A549 (cell line): ENCODE data around the gene PTPN9. TPM values are rescaled to one million over a fixed set of nuclear protein-coding genes. Genes with fewer than 3 reads are reported as not detected.
"Not testable (repeated sequence)": the region's sequence is repeated elsewhere in the genome, so short reads cannot be mapped to it uniquely, and the experiment has no call there.

Source experiments
- ATAC-seq, 2 experiments: fragments of 200-7000 bp in 1 of 2; fragments of >200 bp in 1 of 2; cut with Nextera tagmentation in 1 of 2; cut with Tn5 transposase in 1 of 2; 3 replicates each; pipeline versions ENCODE4 v1.8.0 to v1.9.1; 2018 to 2020; ENCODE audit warnings: mild to moderate bottlenecking in 1 of 2, moderate library complexity in 1 of 2
- CTCF ChIA-PET: fragments of 300-600 bp; sonication (Branson Sonifier 250); formaldehyde crosslinking; extraction: SDS; loops from one replicate; lab custom pipeline; 2021; ENCODE audit warnings: antibody characterized with exemption, inconsistent platforms; lab: Yijun Ruan, JAX
- POLR2A ChIA-PET: fragments of 350-600 bp; formaldehyde crosslinking; extraction: SDS; loops from one replicate; lab custom pipeline; 2021; ENCODE audit warnings: antibody characterized with exemption, inconsistent platforms; lab: Yijun Ruan, JAX
- DNase-seq, 2 experiments: peaks; one replicate each; pipeline versions ENCODE4 v3.0.0 to v3.0.0-alpha.2; 2011 to 2016; ENCODE audit warnings: low read depth in 1 of 2, low spot score in 1 of 2
- FAIRE-seq: peaks from 2 replicates; lab custom pipeline; 2011; peaks lifted over from hg19 to GRCh38; lab: Jason Lieb, UNC
- H3K27ac ChIP-seq, 2 experiments: fragments of >200 bp; sonication (Bioruptor Twin); formaldehyde crosslinking; 3 replicates each; pipeline ENCODE4 v1.5.1; 2016 to 2017
- H3K4me1 ChIP-seq: fragments of >200 bp; sonication (Bioruptor Twin); formaldehyde crosslinking; 3 replicates; pipeline ENCODE4 v1.6.1; 2016
- H3K4me2 ChIP-seq: fragments of >200 bp; sonication (Bioruptor Twin); formaldehyde crosslinking; 3 replicates; pipeline ENCODE4 v1.6.1; 2016
- H3K4me3 ChIP-seq: fragments of >200 bp; sonication (Bioruptor Twin); formaldehyde crosslinking; 3 replicates; pipeline ENCODE4 v1.5.1; 2016
- H3K9me3 ChIP-seq: fragments of >200 bp; sonication (Bioruptor Twin); formaldehyde crosslinking; 3 replicates; pipeline ENCODE4 v1.6.1; 2016
- BHLHE40 ChIP-seq: IDR thresholded peaks from 2 replicates; pipeline ENCODE4 v1.6.1; 2012; ENCODE audit warnings: low read depth, low read length, inconsistent platforms
- CBX2 ChIP-seq: fragments of 200-600 bp; sonication (generic); IDR thresholded peaks from 2 replicates; pipeline ENCODE4 v1.6.1; 2016; ENCODE audit warnings: low read depth, mild to moderate bottlenecking, borderline replicate concordance
- CBX8 ChIP-seq: fragments of 200-600 bp; sonication (generic); IDR thresholded peaks from 2 replicates; pipeline ENCODE4 v1.6.1; 2016
- EHMT2 ChIP-seq: fragments of 200-600 bp; sonication (generic); IDR thresholded peaks from 2 replicates; pipeline ENCODE4 v1.6.1; 2016; ENCODE audit warnings: antibody characterized with exemption, low read depth, mild to moderate bottlenecking, moderate library complexity
- FOSL2 ChIP-seq, 2 experiments: fragments of 450-650 bp in 1 of 2; fragments of >200 bp in 1 of 2; sonication (Bioruptor Twin) in 1 of 2; formaldehyde crosslinking; IDR thresholded peaks; 2 replicates each; pipeline versions ENCODE4 v1.5.0 to v1.6.1; 2016 to 2020; ENCODE audit warnings: mild to moderate bottlenecking in 1 of 2, moderate library complexity in 1 of 2
- JUN ChIP-seq, 2 experiments: fragments of >200 bp; sonication (Bioruptor Twin); formaldehyde crosslinking; IDR thresholded peaks; 2 replicates in 1 of 2; 3 replicates in 1 of 2; pipeline ENCODE4 v1.6.1; 2016 to 2017
- JUNB ChIP-seq: fragments of >200 bp; sonication (Bioruptor Twin); formaldehyde crosslinking; IDR thresholded peaks from 2 replicates; pipeline ENCODE4 v1.6.1; 2016
- MAFK ChIP-seq: fragments of 450-650 bp; IDR thresholded peaks from 2 replicates; pipeline ENCODE4 v1.6.1; 2014; ENCODE audit not compliant: partially characterized antibody
- MAX ChIP-seq: IDR thresholded peaks from 2 replicates; pipeline ENCODE4 v1.6.1; 2012
- MAZ ChIP-seq: fragments of 150-350 bp; IDR thresholded peaks from 2 replicates; pipeline ENCODE4 v1.6.1; 2014; ENCODE audit warnings: antibody characterized with exemption, low read depth, low read length, borderline replicate concordance
- POLR2A ChIP-seq: IDR thresholded peaks from 2 replicates; pipeline ENCODE4 v1.6.1; 2012; ENCODE audit warnings: mild to moderate bottlenecking, low read length
- POLR2AphosphoS2 ChIP-seq: conservative IDR thresholded peaks from 2 replicates; pipeline ENCODE4 v1.6.1; 2012; ENCODE audit warnings: low read length, improper control_type of control experiment, inconsistent platforms
- RAD21 ChIP-seq, 2 experiments: fragments of >200 bp in 1 of 2; sonication (Bioruptor Twin) in 1 of 2; formaldehyde crosslinking in 1 of 2; IDR thresholded peaks in 1 of 2; conservative IDR thresholded peaks in 1 of 2; 2 replicates in 1 of 2; 3 replicates in 1 of 2; pipeline ENCODE4 v1.6.1; 2012 to 2018; ENCODE audit warnings: inconsistent platforms in 1 of 2
- RARB ChIP-seq: fragments of 250-450 bp; sonication (Bioruptor Pico); IDR thresholded peaks from 2 replicates; pipeline ENCODE4 v1.8.0; 2021; ENCODE audit warnings: mild to moderate bottlenecking, moderate library complexity
- RFX5 ChIP-seq: fragments of 450-650 bp; IDR thresholded peaks from 2 replicates; pipeline ENCODE4 v1.7.1; 2014; ENCODE audit warnings: antibody characterized with exemption, mild to moderate bottlenecking, moderate library complexity
- TFCP2L1 ChIP-seq: fragments of 250-450 bp; sonication (Bioruptor Pico); IDR thresholded peaks from 2 replicates; pipeline ENCODE4 v1.5.0; 2021; ENCODE audit warnings: mild to moderate bottlenecking
- WGBS: methylation state at CpG from one replicate; pipeline ENCODE4 v1.1.6; 2017; ENCODE audit errors: missing lambda C conversion rate; 5-methylcytosine and 5-hydroxymethylcytosine counted together
- polyA plus RNA-seq, 4 experiments: library from polyadenylated mRNA; depleted of rRNA in 3 of 4; stranded (reverse); fragments of >200 nt; fragmentation: RNase III in 1 of 4; extraction: RNeasy Plus Mini Kit Qiagen cat#74134 plus additional on column Dnase treatment in 1 of 4; gene quantifications; 2 replicates in 3 of 4; 3 replicates in 1 of 4; pipeline ENCODE4 v1.2.3, GENCODE V29; 2011 to 2017
- TF ChIP-seq, protein P1 (sequence below): fragments of >200 bp; sonication (Bioruptor Twin); formaldehyde crosslinking; IDR thresholded peaks from 3 replicates; pipeline ENCODE4 v1.6.1; 2016
- TF ChIP-seq, protein P2 (sequence below): fragments of 450-650 bp; IDR thresholded peaks from 2 replicates; pipeline ENCODE4 v1.6.1; 2014; ENCODE audit warnings: antibody characterized with exemption
- TF ChIP-seq, protein P3 (sequence below): fragments of 250-450 bp; sonication (Bioruptor Pico); IDR thresholded peaks from 2 replicates; pipeline ENCODE4 v1.5.0; 2020; ENCODE audit warnings: low read depth, mild to moderate bottlenecking, moderate library complexity
- TF ChIP-seq, protein P4 (sequence below): IDR thresholded peaks from 2 replicates; pipeline ENCODE4 v1.6.1; 2012

PTPN9 gene
- polyA plus RNA-seq, 2 of the 4 experiments (the other 2 are of a cell fraction), result 29.5 to 60.2 TPM

DNA sequence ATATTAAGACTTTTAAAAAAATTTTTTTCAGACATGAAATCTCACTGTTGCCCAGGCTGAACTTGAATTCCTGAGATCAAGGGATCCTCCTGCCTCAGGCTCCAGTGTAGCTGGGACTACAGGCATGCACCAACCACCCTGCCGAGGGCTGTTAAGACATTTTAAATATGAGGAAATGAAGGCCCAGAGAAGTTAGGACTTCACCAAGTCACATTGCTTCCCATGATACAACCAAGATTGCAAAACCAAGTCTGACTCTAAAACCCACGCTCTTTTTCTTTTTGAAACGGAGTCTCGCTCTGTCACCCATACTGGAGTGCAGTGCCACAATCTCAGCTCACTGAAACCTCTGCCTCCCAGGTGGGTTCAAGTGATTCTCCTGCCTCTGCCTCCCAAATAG, 28.0 kb downstream of the PTPN9 start:
- WGBS, result 92% methylated on average over 4 of the region's 4 CpGs
- CTCF ChIA-PET, result interaction anchor here (1.3 to 1.5 kb wide), 2 partner anchors 18 to 46 kb away, joined by 3 to 4 read pairs; no protein-coding TSS in a partner anchor
- TF ChIP-seq CBX8, result no peak
- TF ChIP-seq EHMT2, result no peak
- no peak for TF ChIP-seq BHLHE40
- TF ChIP-seq MAZ, result no peak
- no peak for TF ChIP-seq POLR2A
- no peak for TF ChIP-seq MAFK
- TF ChIP-seq CBX2, result no peak
- TF ChIP-seq, all 56 proteins: peak for 0
- no peak for DNase-seq
- POLR2A ChIA-PET, result no interaction called here
- FAIRE-seq, result no peak
- Histone ChIP-seq H3K9me3 (no peaks in the 10 kb centered on the region), H3K27ac (no peak overlapping the region), H3K4me3 (no peak overlapping the region), H3K4me1 (no peaks in the 10 kb centered on the region), H3K4me2 (no peak overlapping the region)
- ATAC-seq, result no peak; a peak in 1 of 6 replicates

DNA sequence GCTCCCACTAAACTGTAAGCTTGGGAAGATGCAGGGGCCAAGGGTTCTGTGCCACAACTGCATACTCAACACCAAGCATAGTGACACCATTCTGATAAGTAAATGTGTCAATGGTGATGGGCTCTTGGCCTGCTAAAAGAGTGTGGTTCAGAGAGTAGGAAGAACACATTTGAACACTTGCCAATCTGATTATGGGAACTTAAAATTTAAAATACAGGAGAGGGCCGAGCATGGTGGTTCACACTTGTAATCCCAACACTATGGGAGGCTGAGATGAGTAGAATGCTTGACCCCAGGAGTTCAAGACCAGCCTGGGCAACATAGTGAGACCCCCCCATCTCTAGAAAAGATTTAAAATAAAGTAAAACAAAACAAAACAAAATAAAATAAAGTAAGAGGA, 34.1 kb downstream of the PTPN9 start:
- 90% methylated on average over 1 of the region's 1 CpG for WGBS
- peak in 1 of 2 experiments; percentile 14; a peak in 1 of 6 replicates for ATAC-seq
- no peak for FAIRE-seq
- CTCF ChIA-PET, result interaction anchor here (0.6 to 2.3 kb wide), 5 partner anchors 10 to 102 kb away, joined by 3 to 21 read pairs (median 7); partner anchors contain the start of gene SNX33
- Histone ChIP-seq H3K4me2 (peak overlapping the region; percentile 49; the same call in 1 of the 3 replicates), H3K27ac (peak overlapping the region in 1 of 2 experiments; percentile 3; a peak in 1 of 6 replicates), H3K4me3 (no peak overlapping the region), H3K9me3 (no peaks in the 10 kb centered on the region), H3K4me1 (peaks cover 37% of the 10 kb centered on the region)
- no peak for TF ChIP-seq MAZ
- TF ChIP-seq, protein P1, sequence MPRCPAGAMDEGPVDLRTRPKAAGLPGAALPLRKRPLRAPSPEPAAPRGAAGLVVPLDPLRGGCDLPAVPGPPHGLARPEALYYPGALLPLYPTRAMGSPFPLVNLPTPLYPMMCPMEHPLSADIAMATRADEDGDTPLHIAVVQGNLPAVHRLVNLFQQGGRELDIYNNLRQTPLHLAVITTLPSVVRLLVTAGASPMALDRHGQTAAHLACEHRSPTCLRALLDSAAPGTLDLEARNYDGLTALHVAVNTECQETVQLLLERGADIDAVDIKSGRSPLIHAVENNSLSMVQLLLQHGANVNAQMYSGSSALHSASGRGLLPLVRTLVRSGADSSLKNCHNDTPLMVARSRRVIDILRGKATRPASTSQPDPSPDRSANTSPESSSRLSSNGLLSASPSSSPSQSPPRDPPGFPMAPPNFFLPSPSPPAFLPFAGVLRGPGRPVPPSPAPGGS, result 0 out of 3 replicates have a peak, but pooled peaks have one; percentile 32
- POLR2A ChIA-PET, result interaction anchor here (1.2 kb wide), 1 partner anchor 81 kb away, joined by 4 read pairs; the partner anchor contains the start of gene SNUPN
- no peak for DNase-seq

DNA sequence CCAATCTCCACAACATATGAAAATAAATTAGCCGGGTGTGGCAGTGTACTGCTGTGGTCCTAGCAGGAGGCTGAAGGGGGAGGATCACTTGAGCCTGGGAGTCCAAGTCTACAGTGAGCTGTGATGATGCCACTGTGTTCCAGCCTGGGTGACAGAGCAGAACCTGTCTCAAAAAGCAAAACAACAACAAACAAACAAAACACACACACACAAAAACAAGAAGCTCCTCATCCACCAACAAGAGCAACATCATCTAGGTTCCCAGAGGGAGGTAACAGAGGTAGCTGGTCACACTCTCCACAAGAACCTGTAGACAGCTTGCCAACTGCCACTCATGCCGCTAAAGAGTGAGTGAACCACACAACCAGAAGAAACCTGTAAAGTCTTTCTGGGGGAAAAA, 34.8 kb downstream of the PTPN9 start:
- 51% methylated on average over 2 of the region's 2 CpGs for WGBS
- no peak overlapping the region for H3K4me3 ChIP-seq
- CTCF ChIA-PET, result interaction anchor here (0.6 to 2.3 kb wide), 7 partner anchors 8 to 103 kb away, joined by 3 to 21 read pairs (median 4); partner anchors contain the start of genes PTPN9 and SNX33

DNA sequence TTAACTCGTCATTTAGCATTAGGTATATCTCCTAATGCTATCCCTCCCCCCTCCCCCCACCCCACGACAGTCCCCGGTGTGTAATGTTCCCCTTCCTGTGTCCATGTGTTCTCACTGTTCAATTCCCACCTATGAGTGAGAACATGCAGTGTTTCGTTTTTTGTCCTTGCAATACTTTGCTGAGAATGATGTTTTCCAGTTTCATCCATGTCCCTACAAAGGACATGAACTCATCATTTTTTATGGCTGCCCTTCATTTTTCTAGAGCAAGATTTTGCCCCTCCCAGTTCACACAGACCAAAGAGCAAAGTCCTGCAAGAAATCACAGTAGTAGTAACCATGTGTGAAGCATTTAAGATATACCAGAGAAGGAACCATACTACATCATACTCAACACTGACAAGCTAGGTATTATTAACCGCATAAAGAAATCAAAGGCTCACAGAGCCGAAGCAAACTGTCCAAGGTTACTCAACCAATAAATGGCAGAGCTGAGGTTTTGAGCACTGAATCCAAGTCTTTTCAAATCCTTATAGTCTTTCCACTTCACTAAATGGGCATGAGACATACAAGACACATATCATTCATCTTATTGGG, 36.1 kb downstream of the PTPN9 start:
- FAIRE-seq, H3K9me3 ChIP-seq, DNase-seq, H3K4me3 ChIP-seq, POLR2A ChIA-PET: not testable (repeated sequence)
- 50% methylated on average over 6 of the region's 6 CpGs for whole genome bisulfite sequencing
- peak overlapping the region; percentile 49 for H3K4me2 ChIP-seq
- peak in 1 of 2 experiments; percentile 16; a peak in 1 of 6 replicates for ATAC-seq
- peak overlapping the region in 1 of 2 experiments; percentile 38; a peak in 1 of 6 replicates for H3K27ac ChIP-seq
- peaks cover 37% of the 10 kb centered on the region for H3K4me1 ChIP-seq
- CTCF ChIA-PET, result interaction anchor here (0.7 to 2.3 kb wide), 7 partner anchors 11 to 97 kb away, joined by 3 to 21 read pairs (median 4); partner anchors contain the start of gene PTPN9

More for the DNA sequence above, 34.8 kb downstream of the PTPN9 start:
- FAIRE-seq (no peak), ATAC-seq (peak; percentile 76 to 77; a peak in 5 of 6 replicates), DNase-seq (no peak)
- Histone ChIP-seq H3K9me3 (no peaks in the 10 kb centered on the region), H3K27ac (peak overlapping the region; percentile 14 to 38; a peak in 2 of 6 replicates), H3K4me1 (peaks cover 37% of the 10 kb centered on the region), H3K4me2 (peak overlapping the region; percentile 49)
- TF ChIP-seq, protein P2, sequence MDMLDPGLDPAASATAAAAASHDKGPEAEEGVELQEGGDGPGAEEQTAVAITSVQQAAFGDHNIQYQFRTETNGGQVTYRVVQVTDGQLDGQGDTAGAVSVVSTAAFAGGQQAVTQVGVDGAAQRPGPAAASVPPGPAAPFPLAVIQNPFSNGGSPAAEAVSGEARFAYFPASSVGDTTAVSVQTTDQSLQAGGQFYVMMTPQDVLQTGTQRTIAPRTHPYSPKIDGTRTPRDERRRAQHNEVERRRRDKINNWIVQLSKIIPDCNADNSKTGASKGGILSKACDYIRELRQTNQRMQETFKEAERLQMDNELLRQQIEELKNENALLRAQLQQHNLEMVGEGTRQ, result no peak
- POLR2A ChIA-PET, result interaction anchor here (1.2 kb wide), 1 partner anchor 81 kb away, joined by 4 read pairs; the partner anchor contains the start of gene SNUPN

DNA sequence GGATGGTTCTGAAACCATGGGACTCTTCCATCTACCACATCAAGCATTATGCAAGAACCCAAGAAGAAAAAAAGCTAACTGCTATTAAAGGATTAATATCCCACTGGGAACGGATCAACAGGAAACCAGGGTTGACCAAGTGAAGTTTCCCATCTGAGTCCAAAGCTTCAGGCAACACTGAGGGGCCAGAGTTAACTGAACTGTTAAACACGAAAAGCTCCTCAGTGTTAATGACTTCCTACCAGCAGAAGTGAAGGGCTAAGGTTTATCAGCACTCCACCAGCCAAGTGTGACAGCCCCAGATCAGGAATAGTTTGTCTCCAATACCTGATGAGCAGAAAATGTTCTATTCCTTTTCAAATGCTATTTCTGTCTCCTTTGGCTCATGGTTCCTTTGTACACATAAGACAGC, 36.7 kb downstream of the PTPN9 start:
- peaks cover 37% of the 10 kb centered on the region for H3K4me1 ChIP-seq
- 72% methylated on average over 2 of the region's 2 CpGs for WGBS
- TF ChIP-seq RARB (CRISPR knock-in tag), result no peak
- no peak for TF ChIP-seq RAD21 (conservative IDR thresholded peaks at IDR 0.05 in 1 of 2, IDR thresholded peaks at IDR 0.05 in 1 of 2)
- no peak for TF ChIP-seq JUN (IDR thresholded peaks at IDR 0.05)
- TF ChIP-seq POLR2AphosphoS2, result no peak
- TF ChIP-seq, protein P3, sequence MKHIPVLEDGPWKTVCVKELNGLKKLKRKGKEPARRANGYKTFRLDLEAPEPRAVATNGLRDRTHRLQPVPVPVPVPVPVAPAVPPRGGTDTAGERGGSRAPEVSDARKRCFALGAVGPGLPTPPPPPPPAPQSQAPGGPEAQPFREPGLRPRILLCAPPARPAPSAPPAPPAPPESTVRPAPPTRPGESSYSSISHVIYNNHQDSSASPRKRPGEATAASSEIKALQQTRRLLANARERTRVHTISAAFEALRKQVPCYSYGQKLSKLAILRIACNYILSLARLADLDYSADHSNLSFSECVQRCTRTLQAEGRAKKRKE (CRISPR knock-in tag), result no peak
- no peak for TF ChIP-seq MAX
- no peak for TF ChIP-seq RFX5
- no peak for TF ChIP-seq TFCP2L1 (CRISPR knock-in tag)
- TF ChIP-seq, protein P4, sequence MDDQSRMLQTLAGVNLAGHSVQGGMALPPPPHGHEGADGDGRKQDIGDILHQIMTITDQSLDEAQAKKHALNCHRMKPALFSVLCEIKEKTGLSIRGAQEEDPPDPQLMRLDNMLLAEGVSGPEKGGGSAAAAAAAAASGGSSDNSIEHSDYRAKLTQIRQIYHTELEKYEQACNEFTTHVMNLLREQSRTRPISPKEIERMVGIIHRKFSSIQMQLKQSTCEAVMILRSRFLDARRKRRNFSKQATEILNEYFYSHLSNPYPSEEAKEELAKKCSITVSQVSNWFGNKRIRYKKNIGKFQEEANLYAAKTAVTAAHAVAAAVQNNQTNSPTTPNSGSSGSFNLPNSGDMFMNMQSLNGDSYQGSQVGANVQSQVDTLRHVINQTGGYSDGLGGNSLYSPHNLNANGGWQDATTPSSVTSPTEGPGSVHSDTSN, result no peak
- no peak for TF ChIP-seq FOSL2 (IDR thresholded peaks at IDR 0.05)
- no peak for TF ChIP-seq FOSL2 (CRISPR knock-in tag; IDR thresholded peaks at IDR 0.05)
- TF ChIP-seq JUNB, result no peak
- no peak for TF ChIP-seq CBX8

More for the DNA sequence above, 36.7 kb downstream of the PTPN9 start:
- H3K9me3 ChIP-seq, result no peaks in the 10 kb centered on the region
- no peak for FAIRE-seq
- ChIA-PET POLR2A (no interaction called here), CTCF (interaction anchor here (0.7 to 1.6 kb wide), 5 partner anchors 10 to 96 kb away, joined by 3 to 5 read pairs (median 3); partner anchors contain the start of gene PTPN9)
- H3K4me2 ChIP-seq, result peak overlapping the region; percentile 49
- DNase-seq, result no peak
- no peak for ATAC-seq
- H3K4me3 ChIP-seq, result no peak overlapping the region
- H3K27ac ChIP-seq, result peak overlapping the region; percentile 12 to 28; a peak in 1 of 6 replicates
